Subcutaneous adipose tissue (tissue), 4 donors: ENCODE data around the gene CDH1. TPM values are rescaled to one million over a fixed set of nuclear protein-coding genes. Genes with fewer than 3 reads are reported as not detected.

Experiments
- CTCF ChIP-seq: fragments of 450-650 bp; IDR thresholded peaks from one replicate; pipeline ENCODE4 v1.5.1; 2016; ENCODE audit warnings: low read depth, mild to moderate bottlenecking, control low read depth, antibody characterized with exemption, moderate library complexity
- total RNA-seq, 4 donors: library from RNA; depleted of rRNA; stranded (reverse); fragments of >200 nt; gene quantifications; one replicate each; pipeline ENCODE4 v1.1.0, GENCODE V29; 2016

The CDH1 gene
- total RNA-seq, 4 donors from 2014 or later, result 0.17 to 0.98 TPM; not detected in 2

DNA sequence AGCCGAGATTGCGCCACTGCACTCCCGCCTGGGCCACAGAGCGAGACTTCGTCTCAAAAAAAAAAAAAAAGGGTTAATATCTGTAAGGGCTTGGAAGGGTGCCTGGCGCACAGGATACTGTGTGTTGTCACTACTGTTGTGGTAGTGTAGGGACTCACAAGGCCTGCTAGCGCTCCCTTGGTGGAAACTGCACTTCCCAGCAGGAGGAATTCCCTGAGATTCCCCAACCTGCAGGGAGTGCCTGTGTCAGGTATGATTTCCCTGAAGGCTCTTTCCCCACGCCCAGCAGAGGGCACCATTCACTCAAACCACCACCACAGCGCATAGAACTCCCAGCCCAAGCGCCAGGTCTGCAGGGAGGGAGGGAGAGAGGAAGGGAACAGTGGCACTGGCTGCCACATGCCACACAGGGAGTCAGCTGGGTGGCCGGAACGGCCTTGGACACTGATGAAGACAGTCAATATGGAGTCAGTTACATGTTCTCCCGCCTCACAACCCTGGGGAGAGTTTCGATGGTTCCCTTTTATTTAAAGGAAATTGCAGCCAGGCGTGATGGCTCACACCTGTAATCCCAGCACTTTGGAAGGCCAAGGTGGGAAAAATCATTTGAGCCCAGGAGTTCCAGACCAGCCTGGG, 32.7 kb upstream of the CDH1 start:
- TF ChIP-seq CTCF, result no peak

GRCh38 chr16:68707340-68708152, 29.5 kb upstream of the CDH1 start:
- no peak for TF ChIP-seq CTCF

- TF ChIP-seq CTCF, result no peak
These were observed 26.9 kb upstream of the CDH1 start for GRCh38 chr16:68710211-68710610.

DNA sequence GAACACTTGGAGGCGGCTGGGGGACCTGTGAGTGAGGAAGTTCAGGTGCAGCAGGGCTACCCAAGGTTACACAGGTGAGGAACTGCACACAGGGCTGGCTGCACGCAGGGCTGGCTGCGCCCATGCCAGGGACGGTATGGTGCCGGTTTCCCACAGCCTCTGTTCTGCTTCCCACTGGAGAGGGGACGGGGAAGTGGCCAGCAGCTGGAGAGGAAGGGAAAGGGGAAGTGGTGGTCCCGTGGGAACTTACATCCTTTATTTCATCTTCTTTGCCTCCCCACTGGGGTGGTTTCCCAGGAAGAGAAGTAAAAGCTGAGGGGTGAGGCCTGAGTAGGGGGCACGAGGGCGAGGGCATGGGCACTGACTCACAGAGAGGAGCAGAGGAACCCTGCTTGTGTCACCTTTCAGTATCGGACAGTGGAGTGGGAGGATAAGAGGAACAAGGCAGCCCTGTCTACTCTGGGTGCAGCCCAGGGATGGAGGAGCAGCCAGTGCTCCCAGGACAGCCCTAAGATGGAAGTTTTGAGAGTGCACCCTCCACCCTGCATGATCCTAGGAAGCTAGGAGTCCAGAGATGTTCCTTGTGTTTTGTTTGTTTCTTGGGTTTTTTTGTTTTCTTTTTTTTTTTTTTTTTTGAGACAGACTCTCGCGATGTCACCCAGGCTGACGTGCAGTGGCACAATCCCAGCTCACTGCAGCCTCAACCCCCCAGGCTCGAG, 25.5 kb upstream of the CDH1 start:
- no peak for TF ChIP-seq CTCF

GRCh38 chr16:68713361-68713760, 23.7 kb upstream of the CDH1 start:
- no peak for TF ChIP-seq CTCF

GRCh38 chr16:68715471-68715870, 21.6 kb upstream of the CDH1 start:
- no peak for TF ChIP-seq CTCF

GRCh38 chr16:68717684-68718083, 19.4 kb upstream of the CDH1 start:
- no peak for TF ChIP-seq CTCF
